Chondrocyte (in vitro differentiated cells): ENCODE results near the gene CLCNKA. TPM values are rescaled to one million over a fixed set of nuclear protein-coding genes. Genes with fewer than 3 reads are reported as not detected.

ENCODE experiments used
- DNase-seq: peaks from one replicate; pipeline ENCODE4 v3.0.0; 2021; ENCODE audit warnings: mixed read lengths, low spot score
- H3K27ac Mint-ChIP-seq: one replicate; pipeline ENCODE4 v1.8.0; 2021; ENCODE audit warnings: mild to moderate bottlenecking, moderate library complexity, mixed read lengths; ENCODE audit not compliant: unreplicated experiment
- H3K27me3 Mint-ChIP-seq: 2 replicates; pipeline ENCODE4 v1.8.0; 2021; ENCODE audit warnings: low read depth, mixed read lengths
- H3K36me3 Mint-ChIP-seq: 2 replicates; pipeline ENCODE4 v1.8.0; 2021; ENCODE audit warnings: low read depth, mixed read lengths
- H3K4me1 Mint-ChIP-seq: 2 replicates; pipeline ENCODE4 v1.8.0; 2021; ENCODE audit warnings: low read depth, mild to moderate bottlenecking, mixed read lengths
- H3K4me3 Mint-ChIP-seq: one replicate; pipeline ENCODE4 v1.8.0; 2021; ENCODE audit warnings: mild to moderate bottlenecking, moderate library complexity, mixed read lengths; ENCODE audit not compliant: unreplicated experiment
- H3K9me3 Mint-ChIP-seq: 2 replicates; pipeline ENCODE4 v1.8.0; 2021; ENCODE audit warnings: low read depth, mixed read lengths
- total RNA-seq: library from RNA; stranded (reverse); gene quantifications from 3 replicates; pipeline ENCODE4 v1.2.1, GENCODE V29; 2021
- TF ChIP-seq, protein P1 (sequence below): fragments of 200-600 bp; sonication (generic); IDR thresholded peaks from 2 replicates; pipeline ENCODE4 v1.5.0; 2021; ENCODE audit warnings: antibody characterized with exemption, mild to moderate bottlenecking, moderate library complexity

The CLCNKA gene
- total RNA-seq, 1 donor from 2014 or later: 0.12 TPM

DNA sequence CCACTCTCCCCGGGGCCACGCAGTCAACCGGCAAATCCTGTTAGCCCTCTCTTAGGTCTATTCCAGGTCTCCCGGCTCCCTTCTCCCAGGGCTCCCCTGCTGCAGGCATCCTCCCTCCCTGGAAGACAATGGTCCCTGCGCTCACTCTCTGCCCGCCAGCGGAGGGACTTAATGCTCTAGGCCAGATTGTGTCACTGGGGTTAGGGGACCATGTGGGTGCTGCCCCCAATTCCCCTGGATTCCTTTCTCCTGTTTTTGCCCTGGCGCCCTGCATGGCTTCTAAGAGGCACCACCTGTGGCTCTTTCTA is 43.4 kb downstream of the CLCNKA start:
- Mint-ChIP-seq H3K27ac (no peak overlapping the region), H3K4me1 (no peaks in the 10 kb centered on the region), H3K4me3 (no peak overlapping the region), H3K9me3 (no peaks in the 10 kb centered on the region), H3K36me3 (no peaks in the 10 kb centered on the region), H3K27me3 (peaks cover 15% of the 10 kb centered on the region)
- no peak for DNase-seq
- TF ChIP-seq, protein P1, sequence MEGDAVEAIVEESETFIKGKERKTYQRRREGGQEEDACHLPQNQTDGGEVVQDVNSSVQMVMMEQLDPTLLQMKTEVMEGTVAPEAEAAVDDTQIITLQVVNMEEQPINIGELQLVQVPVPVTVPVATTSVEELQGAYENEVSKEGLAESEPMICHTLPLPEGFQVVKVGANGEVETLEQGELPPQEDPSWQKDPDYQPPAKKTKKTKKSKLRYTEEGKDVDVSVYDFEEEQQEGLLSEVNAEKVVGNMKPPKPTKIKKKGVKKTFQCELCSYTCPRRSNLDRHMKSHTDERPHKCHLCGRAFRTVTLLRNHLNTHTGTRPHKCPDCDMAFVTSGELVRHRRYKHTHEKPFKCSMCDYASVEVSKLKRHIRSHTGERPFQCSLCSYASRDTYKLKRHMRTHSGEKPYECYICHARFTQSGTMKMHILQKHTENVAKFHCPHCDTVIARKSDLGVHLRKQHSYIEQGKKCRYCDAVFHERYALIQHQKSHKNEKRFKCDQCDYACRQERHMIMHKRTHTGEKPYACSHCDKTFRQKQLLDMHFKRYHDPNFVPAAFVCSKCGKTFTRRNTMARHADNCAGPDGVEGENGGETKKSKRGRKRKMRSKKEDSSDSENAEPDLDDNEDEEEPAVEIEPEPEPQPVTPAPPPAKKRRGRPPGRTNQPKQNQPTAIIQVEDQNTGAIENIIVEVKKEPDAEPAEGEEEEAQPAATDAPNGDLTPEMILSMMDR: no peak

DNA sequence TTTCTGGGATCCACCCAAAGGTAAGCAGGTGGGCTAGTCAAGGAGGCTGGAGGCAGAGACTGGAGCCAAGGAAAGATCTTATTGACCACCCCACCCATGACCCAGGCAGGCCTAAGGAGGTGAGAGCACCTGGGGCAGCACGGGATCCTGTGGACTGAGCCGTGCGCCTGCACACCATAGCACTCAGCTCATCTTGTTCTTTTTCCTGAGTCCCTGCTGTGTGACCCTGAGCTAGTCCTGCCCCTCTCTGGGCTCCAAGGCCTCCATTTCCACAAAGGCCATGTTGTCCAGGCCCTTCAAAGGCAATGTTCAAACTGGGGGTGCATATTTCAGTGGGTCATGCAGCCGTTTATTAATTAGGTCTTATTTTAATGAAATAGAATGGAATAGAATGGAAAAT is 44.4 kb downstream of the CLCNKA start:
- Mint-ChIP-seq H3K27ac (no peak overlapping the region), H3K4me1 (no peaks in the 10 kb centered on the region), H3K36me3 (no peaks in the 10 kb centered on the region), H3K4me3 (no peak overlapping the region), H3K9me3 (no peaks in the 10 kb centered on the region), H3K27me3 (peaks cover 15% of the 10 kb centered on the region)
- TF ChIP-seq, protein P1: no peak
- DNase-seq: no peak

DNA sequence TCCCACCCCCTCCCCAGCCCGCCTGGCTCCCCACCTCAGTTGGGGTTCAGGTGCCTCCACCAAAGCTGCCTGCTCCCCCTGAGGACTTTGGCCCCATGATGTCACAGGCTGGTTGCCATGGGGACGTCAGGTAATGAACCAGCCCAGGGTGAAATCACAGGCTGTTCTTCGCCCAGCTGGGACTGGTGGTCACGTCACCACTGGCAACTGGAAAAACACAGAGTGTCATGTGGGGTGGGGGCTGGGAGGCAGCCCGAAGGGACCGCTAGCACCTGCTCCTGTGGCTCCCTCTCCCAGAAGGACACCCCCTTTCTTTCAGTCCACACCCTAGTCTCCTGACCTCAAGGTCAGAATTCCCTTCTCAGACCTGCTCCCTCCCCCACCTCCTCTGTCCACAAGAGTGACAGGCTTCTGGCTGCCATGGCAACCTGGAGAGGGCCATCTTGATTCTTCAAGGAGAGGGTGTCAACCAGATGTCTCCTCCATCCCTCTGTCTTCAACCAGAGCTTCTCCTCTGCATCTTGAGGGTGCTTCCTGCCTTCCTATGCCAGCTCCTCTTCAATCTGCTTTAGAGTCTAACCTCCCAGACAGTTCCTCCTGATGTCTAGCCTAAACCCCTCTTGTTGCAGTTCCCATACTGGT is 45.4 kb downstream of the CLCNKA start:
- H3K27me3 Mint-ChIP-seq: peaks cover 15% of the 10 kb centered on the region
- no peak overlapping the region for H3K4me3 Mint-ChIP-seq
- H3K27ac Mint-ChIP-seq: no peak overlapping the region
- DNase-seq: no peak
- H3K9me3 Mint-ChIP-seq: no peaks in the 10 kb centered on the region
- TF ChIP-seq, protein P1: no peak
- no peaks in the 10 kb centered on the region for H3K36me3 Mint-ChIP-seq
- H3K4me1 Mint-ChIP-seq: no peaks in the 10 kb centered on the region

DNA sequence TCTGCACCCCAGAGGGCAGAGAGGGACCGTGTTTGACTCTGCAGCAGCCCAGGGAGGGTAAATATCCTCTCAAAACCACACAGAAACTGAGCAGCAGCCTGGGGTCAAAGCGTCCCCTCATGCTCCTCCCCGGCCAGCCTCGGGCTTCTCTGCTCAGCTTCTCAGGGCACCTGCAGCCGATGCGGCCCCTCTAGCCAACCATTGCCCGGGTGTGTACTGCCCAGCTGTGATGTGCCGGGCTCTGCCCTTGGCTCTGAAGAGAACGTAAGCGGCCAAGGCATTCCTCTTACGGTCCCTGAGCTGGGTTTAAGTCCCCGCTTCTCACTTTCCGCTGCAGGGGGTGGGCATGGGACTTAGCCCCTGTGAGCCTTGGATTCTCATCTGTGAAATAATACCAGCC is 46.1 kb downstream of the CLCNKA start:
- H3K27me3 Mint-ChIP-seq: peaks cover 15% of the 10 kb centered on the region
- H3K4me3 Mint-ChIP-seq: no peak overlapping the region
- no peaks in the 10 kb centered on the region for H3K36me3 Mint-ChIP-seq
- H3K9me3 Mint-ChIP-seq: no peaks in the 10 kb centered on the region
- H3K4me1 Mint-ChIP-seq: no peaks in the 10 kb centered on the region
- TF ChIP-seq, protein P1: no peak
- DNase-seq: no peak
- no peak overlapping the region for H3K27ac Mint-ChIP-seq

DNA sequence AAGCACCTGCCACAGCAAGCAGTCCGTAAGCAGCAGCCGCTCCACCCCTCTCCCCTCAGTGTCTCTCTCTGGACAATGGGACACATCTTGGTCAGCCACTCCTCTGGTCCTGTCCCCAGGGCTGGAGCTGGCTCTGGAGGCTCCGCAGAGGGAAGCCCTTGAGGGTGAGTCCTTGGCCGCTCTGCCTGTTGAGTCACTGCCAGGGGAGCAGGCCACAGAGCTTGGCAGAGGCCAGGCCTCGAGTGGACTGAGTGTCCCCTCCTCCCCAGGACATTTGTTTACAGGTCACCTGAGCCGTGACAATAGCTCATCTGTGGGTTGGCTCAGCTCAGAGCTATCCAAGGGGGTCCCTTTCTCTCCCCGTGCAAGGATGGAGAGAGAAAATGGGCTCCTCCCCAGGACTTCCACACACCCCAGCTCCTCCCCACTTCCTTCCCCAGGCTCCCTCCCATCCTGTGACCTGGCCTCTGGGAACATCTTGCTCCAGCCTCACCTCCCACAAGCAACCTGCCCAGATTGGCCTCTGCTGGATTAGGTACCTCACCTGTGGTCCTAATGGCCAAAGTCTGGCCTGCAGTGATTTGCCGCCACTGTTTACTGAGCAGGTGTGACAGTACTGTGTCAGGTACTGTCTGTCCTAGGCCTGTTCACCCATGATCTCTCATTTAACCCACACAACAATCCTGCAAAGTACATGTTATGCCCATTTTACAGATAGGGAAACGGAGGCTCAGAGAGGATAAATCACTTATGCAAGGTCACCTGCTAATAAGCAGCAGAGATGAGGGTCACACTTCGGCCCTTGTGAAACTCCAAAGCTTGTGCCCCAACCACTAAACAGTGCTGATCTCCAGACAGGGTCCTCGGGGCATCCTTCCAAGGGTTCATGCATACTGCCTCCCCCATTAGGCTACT is 46.8 kb downstream of the CLCNKA start:
- Mint-ChIP-seq H3K4me1 (no peaks in the 10 kb centered on the region), H3K9me3 (no peaks in the 10 kb centered on the region), H3K27me3 (peaks cover 15% of the 10 kb centered on the region), H3K4me3 (no peak overlapping the region), H3K36me3 (no peaks in the 10 kb centered on the region), H3K27ac (no peak overlapping the region)
- DNase-seq: no peak
- TF ChIP-seq, protein P1: no peak
